ENCODE data around the gene TMEM233. TPM values are rescaled to one million over a fixed set of nuclear protein-coding genes. Genes with fewer than 3 reads are reported as not detected.
A peak's percentile ranks its signal among the peaks of the same experiment; 100 is the strongest.

The TMEM233 gene
- total RNA-seq, 1 donor from 2014 or later = not detected

GRCh38 chr12:119659289-119659897 lies 65.8 kb downstream of the TMEM233 start:
- peak; percentile 39 for ATAC-seq

DNA sequence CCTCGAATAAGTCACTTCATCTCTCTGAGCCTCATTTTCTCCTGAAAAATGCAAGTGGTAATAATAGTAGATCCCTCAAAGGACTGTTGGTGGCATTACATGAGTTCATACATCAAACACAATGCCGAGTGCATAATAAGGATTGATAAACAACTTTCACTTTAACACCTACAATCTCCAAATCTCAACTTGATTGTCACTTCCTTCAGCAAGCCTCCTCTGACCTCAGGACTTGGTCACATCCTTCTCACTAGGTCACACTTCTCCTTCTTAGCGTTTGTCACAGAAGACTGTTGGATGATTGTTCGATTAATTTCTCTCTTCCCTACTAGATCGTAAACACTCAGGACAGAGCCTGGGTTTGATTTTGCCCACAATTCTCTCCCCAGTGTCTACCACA lies 66.5 kb downstream of the TMEM233 start:
- no peak for ATAC-seq

DNA sequence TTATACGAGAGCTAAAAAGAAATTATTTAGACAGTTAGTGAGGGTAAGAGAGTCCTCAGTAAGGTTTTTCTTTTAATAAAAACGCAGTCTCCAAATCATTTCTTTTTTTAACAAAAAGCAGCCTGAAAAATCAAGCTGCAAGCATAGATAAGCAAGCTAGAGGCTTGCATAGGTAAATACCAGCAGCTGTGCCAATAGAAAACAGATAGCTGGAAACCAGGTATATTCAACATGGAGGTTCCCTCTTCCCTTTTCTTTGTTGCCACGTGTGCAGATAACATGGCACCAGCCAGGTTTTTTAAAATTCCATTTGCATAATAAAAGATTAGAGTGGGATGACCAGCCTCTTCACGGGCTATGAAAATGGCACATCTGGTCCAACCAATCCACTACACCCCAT lies 68.3 kb downstream of the TMEM233 start:
- no peak for ATAC-seq

- no peak for ATAC-seq
These were observed 71.1 kb downstream of the TMEM233 start for GRCh38 chr12:119664642-119665041.

DNA sequence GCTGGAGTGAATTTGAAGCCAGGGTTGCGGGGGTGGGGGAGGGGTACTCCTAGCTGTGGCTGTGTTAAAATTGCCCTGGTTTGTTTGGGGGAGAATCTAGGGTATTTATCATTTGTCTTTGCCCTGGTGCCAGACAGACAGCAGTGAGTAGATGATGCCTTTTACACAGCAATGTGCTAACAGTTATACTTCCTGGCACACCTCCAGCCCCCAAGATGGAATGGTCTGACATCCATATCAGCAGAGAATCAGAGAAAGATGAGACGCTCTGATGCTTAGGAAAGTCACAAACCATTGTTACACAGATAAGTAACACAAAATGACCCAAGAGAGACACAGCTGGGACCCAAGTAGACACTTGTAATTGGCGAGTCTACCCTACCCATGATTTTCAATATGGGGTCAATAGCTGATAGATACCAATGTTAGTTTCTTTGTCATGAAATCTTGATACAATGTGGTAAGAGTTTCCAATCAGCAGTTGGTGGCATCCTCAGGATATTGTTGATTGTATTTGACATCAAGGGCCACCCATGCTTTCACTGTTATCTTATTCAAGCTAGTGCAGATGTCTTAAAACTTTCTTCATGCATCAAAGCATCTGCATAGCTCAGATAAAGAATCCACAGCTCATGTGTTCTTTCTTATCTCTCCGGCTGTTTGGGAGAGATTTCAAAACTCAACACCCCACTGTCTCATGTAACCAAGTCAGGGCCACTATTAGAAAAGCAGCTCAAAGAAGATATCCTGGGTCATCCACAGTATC lies 71.8 kb downstream of the TMEM233 start:
- no peak for ATAC-seq

DNA sequence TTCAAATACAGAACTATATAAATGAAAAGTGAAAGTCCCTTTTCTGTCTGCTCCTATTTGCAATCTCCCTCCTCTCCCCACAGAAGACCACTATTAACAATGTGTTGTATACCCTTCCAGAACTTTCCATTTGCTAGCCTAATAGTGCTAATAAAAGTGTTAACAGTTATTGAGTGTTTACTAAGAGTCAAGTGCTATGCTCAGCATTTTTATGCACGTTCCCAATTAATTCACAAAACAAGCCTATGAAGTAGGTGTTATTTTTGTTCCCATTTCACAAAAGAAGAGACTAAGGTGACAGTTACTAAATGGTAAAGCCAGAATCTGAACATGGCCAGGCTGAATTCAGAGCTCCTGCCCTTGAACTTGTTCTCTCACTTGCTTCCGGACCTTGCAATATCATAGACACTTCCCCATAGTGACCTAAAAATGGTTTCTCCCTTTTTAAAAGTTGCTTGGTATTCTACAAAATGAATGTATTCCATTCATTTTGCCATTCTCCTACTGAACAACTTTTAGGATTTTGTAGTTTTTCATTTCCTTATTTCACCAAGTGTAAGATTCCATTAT lies 72.7 kb downstream of the TMEM233 start:
- no peak for ATAC-seq

- no peak for ATAC-seq
These were observed 73.5 kb downstream of the TMEM233 start for GRCh38 chr12:119666900-119667576.

DNA sequence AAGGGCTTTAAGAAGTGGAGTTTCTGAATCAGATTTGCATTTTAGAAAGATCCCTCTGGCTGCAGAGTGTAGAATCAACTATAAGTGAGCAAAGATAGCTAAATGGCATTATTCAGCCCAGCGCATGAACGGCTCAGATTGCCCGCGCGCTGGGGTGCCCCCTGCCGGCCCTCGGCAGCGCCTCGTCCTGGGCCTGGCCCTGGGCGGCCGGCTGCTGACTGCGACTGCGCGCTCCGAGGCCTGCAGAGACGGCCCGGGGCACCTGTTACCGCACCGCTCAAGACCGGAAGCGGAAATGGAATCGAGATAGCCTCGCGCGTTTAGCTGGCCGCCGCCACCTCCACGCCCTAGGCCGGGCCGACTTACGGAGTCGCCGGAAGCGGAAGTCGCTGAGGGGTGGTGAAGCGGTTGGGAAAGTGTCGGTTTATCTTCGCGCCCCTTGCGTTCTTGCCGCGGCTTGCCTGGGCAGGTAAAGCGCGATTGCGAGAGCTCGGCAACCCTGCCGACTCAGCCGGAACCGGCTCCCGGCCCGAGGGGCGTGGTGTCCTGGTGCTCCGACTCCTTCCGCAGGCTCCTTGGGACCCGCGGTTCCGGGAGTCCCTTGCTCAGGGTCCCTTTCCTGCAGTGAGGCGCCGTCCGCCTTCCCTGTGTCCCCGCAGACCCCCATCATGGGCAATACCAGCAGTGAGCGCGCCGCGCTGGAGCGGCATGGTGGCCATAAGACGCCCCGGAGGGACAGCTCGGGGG lies 74.2 kb downstream of the TMEM233 start, which contains the start of gene PRKAB1:
Gene PRKAB1 (plus strand): TSS at position 557 of the 747 bp plus-strand sequence. CDS start 112 bp downstream, at position 669.
- peak; percentile 95 for ATAC-seq

- no peak for ATAC-seq
These were observed 74.8 kb downstream of the TMEM233 start for GRCh38 chr12:119668324-119668841.

GRCh38 chr12:119669744-119670472 lies 76.3 kb downstream of the TMEM233 start:
- ATAC-seq = peak; percentile 26

GRCh38 chr12:119671070-119671469 lies 77.5 kb downstream of the TMEM233 start:
- no peak for ATAC-seq

GRCh38 chr12:119672194-119672593 lies 78.6 kb downstream of the TMEM233 start:
- no peak for ATAC-seq

- ATAC-seq = peak; percentile 55
These were observed 80.1 kb downstream of the TMEM233 start for GRCh38 chr12:119673634-119674033.

- peak; percentile 51 for ATAC-seq
These were observed 81.0 kb downstream of the TMEM233 start for GRCh38 chr12:119674560-119674959.

DNA sequence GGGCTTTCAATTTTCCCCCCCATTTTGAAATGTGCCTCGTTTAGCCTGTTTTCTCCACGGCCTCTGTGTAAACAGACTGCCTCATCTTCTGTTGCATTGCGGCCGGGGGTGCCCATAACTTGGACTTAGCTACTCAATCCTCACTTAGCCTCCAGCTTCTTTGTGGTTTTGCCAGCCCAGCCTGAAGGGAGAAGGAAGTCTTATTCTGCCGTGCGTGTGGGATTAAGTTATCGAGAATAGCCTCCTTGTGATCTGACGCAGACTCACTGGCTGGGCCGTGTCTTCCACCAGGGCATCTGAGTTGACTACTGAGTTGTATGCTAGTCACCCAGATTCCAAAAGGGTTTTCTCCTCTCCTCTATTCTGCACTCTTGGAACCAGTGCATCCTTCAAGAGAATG lies 82.4 kb downstream of the TMEM233 start:
- ATAC-seq = no peak

GRCh38 chr12:119676573-119676972 lies 83.0 kb downstream of the TMEM233 start:
- ATAC-seq = no peak

DNA sequence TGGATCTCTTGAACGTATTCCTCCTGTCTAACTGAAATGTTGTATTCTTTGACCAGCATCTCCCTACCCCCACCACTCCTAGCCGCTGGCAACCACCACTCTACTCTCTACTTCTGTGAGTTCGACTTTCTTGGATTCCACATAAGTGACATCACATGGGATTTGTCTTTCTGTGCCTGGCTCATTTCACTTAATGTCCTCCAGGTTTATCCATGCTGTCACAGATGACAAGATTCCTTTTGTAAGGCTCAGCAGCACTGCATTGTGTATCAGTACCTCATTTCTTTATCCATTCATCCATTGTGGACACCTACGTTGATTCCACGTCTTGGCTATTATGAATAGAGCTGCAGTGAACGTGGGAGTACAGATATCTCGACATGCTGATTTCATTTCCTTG lies 84.9 kb downstream of the TMEM233 start:
- no peak for ATAC-seq

DNA sequence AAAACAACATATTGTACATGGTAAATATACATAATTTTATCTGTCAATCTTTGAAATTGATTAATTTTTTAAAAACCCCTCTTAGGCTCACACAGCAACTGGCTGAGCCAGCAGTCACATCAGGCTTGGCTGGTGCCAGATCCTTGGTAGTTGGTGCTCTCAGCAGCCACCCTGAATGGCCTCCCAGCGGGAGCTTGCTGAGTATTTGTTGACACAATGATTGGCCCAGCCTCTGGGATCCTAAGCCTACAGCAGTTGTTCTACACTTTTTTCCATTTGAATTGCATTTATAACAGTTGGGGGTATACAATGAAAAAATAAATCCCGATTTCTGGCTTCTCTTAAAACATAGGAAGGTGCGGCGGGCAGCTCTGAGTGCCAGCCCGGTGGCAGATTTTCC lies 85.5 kb downstream of the TMEM233 start:
- ATAC-seq = no peak

DNA sequence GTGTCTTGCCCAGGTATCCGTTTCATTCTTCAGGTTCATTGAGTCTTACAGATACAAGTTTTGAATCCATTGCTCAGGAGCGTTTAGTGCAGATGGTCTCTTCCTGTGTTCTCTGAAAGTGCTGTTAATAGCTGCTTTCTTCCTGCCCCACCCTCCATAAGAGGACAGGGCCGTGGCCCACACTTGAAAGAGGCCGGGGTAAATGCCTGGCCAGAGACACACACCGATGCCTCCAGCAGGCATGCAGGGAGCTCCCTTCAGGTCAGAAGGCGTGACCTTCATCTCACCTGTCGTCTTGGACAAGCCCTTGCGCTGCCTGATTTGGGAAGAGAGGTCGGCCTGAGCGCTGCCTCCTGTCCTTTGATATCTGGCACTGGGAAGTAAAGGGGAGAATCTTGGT lies 85.9 kb downstream of the TMEM233 start:
- no peak for ATAC-seq

DNA sequence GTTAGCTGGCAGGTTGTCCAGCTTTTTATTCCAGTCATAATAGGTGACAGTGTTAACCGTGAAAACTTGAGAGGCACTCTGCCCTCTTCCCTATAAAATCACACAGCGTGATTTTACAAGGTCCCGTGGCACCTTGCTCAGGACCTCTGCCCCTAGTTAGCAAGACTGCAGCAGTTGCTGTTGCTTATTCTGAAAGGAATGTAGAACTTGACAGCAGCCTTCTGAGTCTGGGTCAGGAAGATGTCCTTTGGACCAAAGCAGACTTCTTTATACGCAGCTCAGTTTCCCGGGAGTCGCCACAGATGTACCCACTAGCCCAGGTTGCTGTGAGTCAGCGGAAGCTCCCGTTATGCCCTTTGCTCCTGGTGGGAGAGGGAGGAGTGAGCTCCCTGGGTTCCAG lies 87.5 kb downstream of the TMEM233 start:
- no peak for ATAC-seq
